Lower leg skin (tissue), 3 donors: ENCODE results near the gene OAF.

Experiments used
- CTCF ChIP-seq, 3 donors: fragments of 450-650 bp; IDR thresholded peaks; one replicate each; pipeline ENCODE4 v1.5.1; 2016; ENCODE audit warnings: antibody characterized with exemption in 3 of 3, mild to moderate bottlenecking in 3 of 3, moderate library complexity in 2 of 3
- POLR2A ChIP-seq, 2 donors: fragments of 450-650 bp; IDR thresholded peaks; one replicate each; pipeline ENCODE4 v1.6.1; 2016 to 2017; ENCODE audit warnings: antibody characterized with exemption in 2 of 2, mild to moderate bottlenecking in 1 of 2, moderate library complexity in 1 of 2

- TF ChIP-seq CTCF (IDR thresholded peaks at IDR 0.05) (no peak), POLR2A (IDR thresholded peaks at IDR 0.05) (no peak)
Observed at GRCh38 chr11:120196826-120197225, 14.0 kb upstream of the OAF start.
